PC-3 (cell line): ENCODE results near the gene USP32. TPM values are rescaled to one million over a fixed set of nuclear protein-coding genes. Genes with fewer than 3 reads are reported as not detected.

Source experiments
- ATAC-seq: fragments of 200-7000 bp; cut with Tn5 transposase; 2 replicates; pipeline ENCODE4 v1.9.1; 2020; ENCODE audit warnings: mild to moderate bottlenecking, moderate library complexity
- BruUV-seq: library from RNA; stranded (reverse); fragments of 400-500 nt; replicated peaks from 2 replicates; lab custom pipeline; 2021; lab: Mats Ljungman, UMichigan
- CTCF ChIA-PET: fragments of 300-600 bp; sonication (Branson Sonifier 250); formaldehyde crosslinking; loops from one replicate; lab custom pipeline; 2022; ENCODE audit warnings: antibody characterized with exemption; lab: Charles Lee
- POLR2A ChIA-PET: fragments of 300-600 bp; sonication (Branson Sonifier 250); formaldehyde crosslinking; loops from one replicate; lab custom pipeline; 2022; ENCODE audit warnings: antibody characterized with exemption; ENCODE audit not compliant: unreplicated experiment; lab: Charles Lee
- DNase-seq: peaks from one replicate; pipeline ENCODE4 v3.0.0-alpha.2; 2015
- H2AFZ ChIP-seq: fragments of 300-600 bp; sonication (generic); 2 replicates; pipeline ENCODE4 v1.6.0; 2016; ENCODE audit warnings: antibody characterized with exemption, low read length
- H3F3A ChIP-seq: fragments of 300-600 bp; sonication (generic); one replicate; pipeline ENCODE4 v1.6.0; 2017; ENCODE audit warnings: antibody characterized with exemption, low read length, control low read depth, mild to moderate bottlenecking; ENCODE audit not compliant: unreplicated experiment
- H3K27ac ChIP-seq: fragments of 300-600 bp; sonication (generic); 2 replicates; pipeline ENCODE4 v1.5.1; 2016; ENCODE audit warnings: mild to moderate bottlenecking, low read length
- H3K27me3 ChIP-seq: fragments of 300-600 bp; sonication (generic); 2 replicates; pipeline ENCODE4 v1.6.1; 2016; ENCODE audit warnings: low read length, mixed read lengths
- H3K36me3 ChIP-seq: fragments of 300-600 bp; sonication (generic); 2 replicates; pipeline ENCODE4 v1.6.1; 2016; ENCODE audit warnings: low read depth, mixed run types, low read length, mixed read lengths
- H3K4me1 ChIP-seq: fragments of 300-600 bp; sonication (generic); 2 replicates; pipeline ENCODE4 v1.5.1; 2016; ENCODE audit warnings: low read length; ENCODE audit not compliant: insufficient read depth
- H3K4me2 ChIP-seq: fragments of 300-600 bp; sonication (generic); 2 replicates; pipeline ENCODE4 v1.6.0; 2016; ENCODE audit warnings: low read length
- H3K4me3 ChIP-seq: fragments of 300-600 bp; sonication (generic); 2 replicates; pipeline ENCODE4 v1.5.1; 2016; ENCODE audit warnings: mild to moderate bottlenecking, low read length, mixed read lengths
- H3K79me2 ChIP-seq: fragments of 300-600 bp; sonication (generic); 2 replicates; pipeline ENCODE4 v1.6.1; 2017; ENCODE audit warnings: low read length, mixed read lengths
- H3K9ac ChIP-seq: fragments of 300-600 bp; sonication (generic); 2 replicates; pipeline ENCODE4 v1.6.0; 2016; ENCODE audit warnings: mild to moderate bottlenecking, low read length
- H3K9me2 ChIP-seq: fragments of 300-600 bp; sonication (generic); replicated peaks from 2 replicates; pipeline ENCODE4 v1.6.1; 2016; ENCODE audit warnings: mixed run types, low read length, mixed read lengths
- H3K9me3 ChIP-seq: fragments of 300-600 bp; sonication (generic); 2 replicates; pipeline ENCODE4 v1.6.1; 2016; ENCODE audit warnings: low read length, mixed read lengths
- H4K20me1 ChIP-seq: fragments of 300-600 bp; sonication (generic); 2 replicates; pipeline ENCODE4 v1.6.1; 2016; ENCODE audit warnings: low read length, mixed read lengths
- CTCF ChIP-seq: fragments of 300-600 bp; sonication (generic); conservative IDR thresholded peaks from 2 replicates; pipeline ENCODE4 v1.5.1; 2017; ENCODE audit warnings: antibody characterized with exemption, low read depth, mild to moderate bottlenecking, low read length
- EZH2 ChIP-seq: fragments of 300-600 bp; sonication (generic); IDR thresholded peaks from one replicate; pipeline ENCODE4 v1.6.1; 2017; ENCODE audit warnings: antibody characterized with exemption, mild to moderate bottlenecking, low read length; ENCODE audit not compliant: unreplicated experiment
- EZH2phosphoT487 ChIP-seq: fragments of 300-600 bp; sonication (generic); IDR thresholded peaks from 2 replicates; pipeline ENCODE4 v1.6.1; 2018; ENCODE audit warnings: mild to moderate bottlenecking, antibody characterized with exemption, low read length, borderline replicate concordance
- intact Hi-C: fragments of 100-400 bp; cut with micrococcal nuclease; formaldehyde crosslinking; loops from 2 replicates; pipeline ENCODE4 v1.9.0; 2023
- total RNA-seq: library from RNA; depleted of rRNA; stranded (reverse); fragments of >200 nt; gene quantifications from 2 replicates; pipeline ENCODE4 v1.2.3, GENCODE V29; 2014

Gene USP32
- total RNA-seq, 1 experiment from 2014 or later = 34.1 TPM

- Histone ChIP-seq H3K4me1 (peaks cover 23% of the 10 kb centered on the region), H3K4me2 (peak overlapping the region; percentile 94), H3K9me3 (no peaks in the 10 kb centered on the region), H4K20me1 (no peaks in the 10 kb centered on the region), H2AFZ (peak overlapping the region; percentile 86), H3K36me3 (no peaks in the 10 kb centered on the region), H3F3A (no peaks in the 10 kb centered on the region), H3K9me2 (no peaks in the 10 kb centered on the region), H3K9ac (peak overlapping the region; percentile 94), H3K4me3 (peak overlapping the region; percentile 83), H3K27me3 (no peaks in the 10 kb centered on the region), H3K27ac (peak overlapping the region; percentile 86), H3K79me2 (peaks cover 59% of the 10 kb centered on the region)
- BruUV-seq = TSS peak; percentile 44
- ChIA-PET POLR2A (no interaction called here), CTCF (interaction anchor here (0.6 kb wide), 1 partner anchor 253 kb away, joined by 5 read pairs; no protein-coding TSS in a partner anchor)
- peak; percentile 6 for ATAC-seq
- intact Hi-C loops = loop anchor here (2.0 to 5.0 kb wide), 2 partner anchors 34 to 69 kb away; no protein-coding TSS in a partner anchor
- TF ChIP-seq CTCF (no peak), EZH2phosphoT487 (no peak), EZH2 (no peak)
- peak; percentile 47 for DNase-seq
These were observed 935 bp downstream of the USP32 start for GRCh38 chr17:60390925-60391470.

- intact Hi-C loops = loop anchor here (2.0 to 5.0 kb wide), 2 partner anchors 33 to 68 kb away; no protein-coding TSS in a partner anchor
- H2AFZ ChIP-seq = no peak overlapping the region
- H4K20me1 ChIP-seq = no peaks in the 10 kb centered on the region
- H3K4me3 ChIP-seq = peak overlapping the region; percentile 83
- CTCF ChIA-PET = interaction anchor here (0.6 kb wide), 1 partner anchor 248 kb away, joined by 3 read pairs; no protein-coding TSS in a partner anchor
- H3K79me2 ChIP-seq = peaks cover 66% of the 10 kb centered on the region
- ATAC-seq (no peak), DNase-seq (peak; percentile 58)
- no peaks in the 10 kb centered on the region for H3F3A ChIP-seq
- H3K9me2 ChIP-seq = no peaks in the 10 kb centered on the region
- no peak overlapping the region for H3K27ac ChIP-seq
- H3K9ac ChIP-seq = no peak overlapping the region
- peak overlapping the region; percentile 94 for H3K4me2 ChIP-seq
- no peaks in the 10 kb centered on the region for H3K36me3 ChIP-seq
- POLR2A ChIA-PET = interaction anchor here (0.6 kb wide), 1 partner anchor 19 kb away, joined by 5 read pairs; no protein-coding TSS in a partner anchor
- H3K27me3 ChIP-seq = no peaks in the 10 kb centered on the region
- BruUV-seq = no TSS peak
- TF ChIP-seq EZH2 (no peak), CTCF (no peak), EZH2phosphoT487 (no peak)
- no peaks in the 10 kb centered on the region for H3K9me3 ChIP-seq
- H3K4me1 ChIP-seq = peaks cover 23% of the 10 kb centered on the region
These were observed 1.7 kb downstream of the USP32 start for GRCh38 chr17:60390186-60390585.

- H3K9me3 ChIP-seq = no peaks in the 10 kb centered on the region
- H3K36me3 ChIP-seq = no peaks in the 10 kb centered on the region
- H3K27me3 ChIP-seq = no peaks in the 10 kb centered on the region
- no TSS peak for BruUV-seq
- intact Hi-C loops = no loop called here
- DNase-seq = no peak
- ChIA-PET CTCF (no interaction called here), POLR2A (no interaction called here)
- H3K27ac ChIP-seq = no peak overlapping the region
- H4K20me1 ChIP-seq = no peaks in the 10 kb centered on the region
- H3K9ac ChIP-seq = no peak overlapping the region
- no peak for ATAC-seq
- no peak overlapping the region for H3K4me3 ChIP-seq
- TF ChIP-seq CTCF (no peak), EZH2phosphoT487 (no peak), EZH2 (no peak)
- peaks cover 80% of the 10 kb centered on the region for H3K79me2 ChIP-seq
- no peak overlapping the region for H2AFZ ChIP-seq
- no peaks in the 10 kb centered on the region for H3F3A ChIP-seq
- no peaks in the 10 kb centered on the region for H3K9me2 ChIP-seq
- peak overlapping the region; percentile 7; the same call in 1 of the 2 replicates for H3K4me2 ChIP-seq
- peaks cover 23% of the 10 kb centered on the region for H3K4me1 ChIP-seq
These were observed 3.2 kb downstream of the USP32 start for GRCh38 chr17:60388742-60389141.
